GM23248 (cell line): ENCODE results near the gene SHC1. TPM values are rescaled to one million over a fixed set of nuclear protein-coding genes. Genes with fewer than 3 reads are reported as not detected.

Experiments used
- DNase-seq: peaks from one replicate; pipeline ENCODE4 v3.0.0-alpha.2; 2015
- H2AFZ ChIP-seq: fragments of 200-600 bp; sonication (generic); 2 replicates; pipeline ENCODE4 v1.6.1; 2016; ENCODE audit warnings: antibody characterized with exemption
- H3F3A ChIP-seq: fragments of 200-600 bp; sonication (generic); 2 replicates; pipeline ENCODE4 v1.6.1; 2016; ENCODE audit warnings: mild to moderate bottlenecking, antibody characterized with exemption, mixed run types; ENCODE audit not compliant: insufficient read depth
- H3K27ac ChIP-seq: fragments of 200-600 bp; sonication (generic); 2 replicates; pipeline ENCODE4 v1.5.1; 2016; ENCODE audit warnings: mild to moderate bottlenecking
- H3K27me3 ChIP-seq: fragments of 200-600 bp; sonication (generic); replicated peaks from 2 replicates; pipeline ENCODE4 v1.6.1; 2016; ENCODE audit warnings: mild to moderate bottlenecking; ENCODE audit not compliant: insufficient read depth
- H3K36me3 ChIP-seq: fragments of 200-600 bp; sonication (generic); 2 replicates; pipeline ENCODE4 v1.6.1; 2016; ENCODE audit warnings: low read depth, mild to moderate bottlenecking
- H3K4me1 ChIP-seq: fragments of 200-600 bp; sonication (generic); 2 replicates; pipeline ENCODE4 v1.6.1; 2016; ENCODE audit warnings: mild to moderate bottlenecking; ENCODE audit not compliant: insufficient read depth
- H3K4me2 ChIP-seq: fragments of 200-600 bp; sonication (generic); one replicate; pipeline ENCODE4 v1.6.1; 2016; ENCODE audit warnings: mild to moderate bottlenecking; ENCODE audit not compliant: unreplicated experiment
- H3K4me3 ChIP-seq: fragments of 200-600 bp; sonication (generic); 2 replicates; pipeline ENCODE4 v1.5.1; 2016; ENCODE audit warnings: mild to moderate bottlenecking
- H3K79me2 ChIP-seq: fragments of 200-600 bp; sonication (generic); 2 replicates; pipeline ENCODE4 v1.6.1; 2016; ENCODE audit warnings: mild to moderate bottlenecking; ENCODE audit not compliant: insufficient read depth
- H3K9ac ChIP-seq: fragments of 200-600 bp; sonication (generic); 2 replicates; pipeline ENCODE4 v1.6.1; 2016; ENCODE audit warnings: mild to moderate bottlenecking
- H3K9me2 ChIP-seq: fragments of 200-600 bp; sonication (generic); 2 replicates; pipeline ENCODE4 v1.6.1; 2016; ENCODE audit warnings: mixed run types, mild to moderate bottlenecking, moderate library complexity; ENCODE audit not compliant: insufficient read depth
- H3K9me3 ChIP-seq: fragments of 200-600 bp; sonication (generic); one replicate; pipeline ENCODE4 v1.6.1; 2017; ENCODE audit warnings: low read depth
- H4K20me1 ChIP-seq: fragments of 200-600 bp; sonication (generic); 2 replicates; pipeline ENCODE4 v1.6.0; 2016; ENCODE audit not compliant: insufficient read depth
- EZH2 ChIP-seq: fragments of 200-600 bp; sonication (generic); IDR thresholded peaks from 2 replicates; pipeline ENCODE4 v1.6.1; 2018; ENCODE audit warnings: antibody characterized with exemption, mild to moderate bottlenecking; ENCODE audit not compliant: insufficient read depth, poor library complexity, severe bottlenecking
- EZH2phosphoT487 ChIP-seq: fragments of 200-600 bp; sonication (generic); IDR thresholded peaks from 2 replicates; pipeline ENCODE4 v1.6.1; 2018; ENCODE audit warnings: antibody characterized with exemption, moderate library complexity, mild to moderate bottlenecking, low read depth; ENCODE audit not compliant: insufficient read depth
- WGBS, 2 experiments: methylation state at CpG; one replicate each; pipeline ENCODE4 v1.1.6; 2015 to 2017; ENCODE audit warnings: low lambda C conversion rate in 2 of 2, low coverage in 1 of 2; ENCODE audit errors: missing lambda C conversion rate in 2 of 2; 5-methylcytosine and 5-hydroxymethylcytosine counted together
- in situ Hi-C: fragments of 300-500 bp; cut with MboI; formaldehyde crosslinking; loops from 2 replicates; pipeline ENCODE4 v1.15.0; 2020
- microRNA-seq: library from miRNA; unstranded; fragments of <30 nt; microRNA quantifications from one replicate; pipeline ENCODE4, GENCODE V29; 2016; ENCODE audit warnings: borderline number of aligned reads
- polyA plus RNA-seq: library from polyadenylated mRNA; unstranded; fragments of >200 nt; fragmentation: Nextera tagmentation; extraction: Ambion mirVana; gene quantifications from 2 replicates; pipeline ENCODE4 v1.2.1, GENCODE V29; 2016
- small RNA-seq: library from RNA; depleted of rRNA; stranded (forward); fragments of <200 nt; gene quantifications from one replicate; pipeline ENCODE3, GENCODE V24; 2014; ENCODE audit warnings: low read depth, low replicate concordance
- total RNA-seq: library from RNA; depleted of rRNA; stranded (reverse); fragments of >200 nt; shearing (Covaris generic); gene quantifications from 2 replicates; pipeline ENCODE4 v1.2.3, GENCODE V29; 2014; rRNA removed

The SHC1 gene
- total and polyA plus RNA-seq, 2 experiments from 2014 or later, result 278 to 319 TPM

GRCh38 chr1:154912755-154913154 is 57.8 kb downstream of the SHC1 start:
- Histone ChIP-seq H3K4me1 (no peaks in the 10 kb centered on the region), H3K36me3 (no peaks in the 10 kb centered on the region), H3K4me2 (no peak overlapping the region), H3K27ac (no peak overlapping the region), H3K79me2 (no peaks in the 10 kb centered on the region), H3K9ac (no peak overlapping the region), H3K9me2 (no peaks in the 10 kb centered on the region), H3K9me3 (no peaks in the 10 kb centered on the region), H3K27me3 (no peaks in the 10 kb centered on the region), H3K4me3 (no peak overlapping the region), H2AFZ (no peak overlapping the region), H3F3A (no peaks in the 10 kb centered on the region), H4K20me1 (no peaks in the 10 kb centered on the region)
- no peak for DNase-seq
- WGBS, 2 experiments, result 51 to 60% methylated on average over 2 of the region's 2 CpGs
- TF ChIP-seq EZH2, result no peak
- no peak for TF ChIP-seq EZH2phosphoT487
- in situ Hi-C loops, result no loop called here

Small RNA genes lying within 50 kb of the gene (microRNA-seq; reads per million reads assigned to microRNA genes)
- not detected for gene MIR4258

Small RNA genes lying within 50 kb of the gene (small RNA-seq; reads per million reads assigned to genes)
- gene MIR4258, result not detected
- gene RF00017, result not detected

Other genes with a start within 250 kb of the SHC1 start
- not detected in 2 replicates for gene KCNN3, start 100.5 kb downstream of the SHC1 start, total RNA-seq
- not detected in 2 replicates for gene KCNN3, start 100.5 kb downstream of the SHC1 start, polyA plus RNA-seq
- 2.1 and 6.4 TPM in 2 replicates for gene PMVK, start 34.0 kb downstream of the SHC1 start, total RNA-seq
- 36.6 and 40.2 TPM in 2 replicates for gene PMVK, start 34.0 kb downstream of the SHC1 start, polyA plus RNA-seq
- gene PBXIP1, start 14.6 kb downstream of the SHC1 start, total RNA-seq, result 70.4 and 72.2 TPM in 2 replicates
- gene PBXIP1, start 14.6 kb downstream of the SHC1 start, polyA plus RNA-seq, result 25.9 and 26.4 TPM in 2 replicates
- 13.2 and 14.9 TPM in 2 replicates for gene PYGO2, start 9.0 kb downstream of the SHC1 start, total RNA-seq
- gene PYGO2, start 9.0 kb downstream of the SHC1 start, polyA plus RNA-seq, result 14.7 and 15.4 TPM in 2 replicates
- gene CKS1B, start 3.9 kb upstream of the SHC1 start, total RNA-seq, result 45.6 and 50.3 TPM in 2 replicates
- gene CKS1B, start 3.9 kb upstream of the SHC1 start, polyA plus RNA-seq, result 113 and 119 TPM in 2 replicates
- 15.6 and 21.3 TPM in 2 replicates for gene FLAD1, start 12.6 kb upstream of the SHC1 start, total RNA-seq
- gene FLAD1, start 12.6 kb upstream of the SHC1 start, polyA plus RNA-seq, result 26.4 and 30.2 TPM in 2 replicates
- not detected in 2 replicates for gene LENEP, start 22.8 kb upstream of the SHC1 start, total RNA-seq
- not detected in 2 replicates for gene LENEP, start 22.8 kb upstream of the SHC1 start, polyA plus RNA-seq
- gene ZBTB7B, start 32.1 kb upstream of the SHC1 start, total RNA-seq, result 16.8 and 27.0 TPM in 2 replicates
- gene ZBTB7B, start 32.1 kb upstream of the SHC1 start, polyA plus RNA-seq, result 2.3 and 2.9 TPM in 2 replicates
- gene DCST2, start 63.0 kb upstream of the SHC1 start, total RNA-seq, result not detected in 2 replicates
- gene DCST2, start 63.0 kb upstream of the SHC1 start, polyA plus RNA-seq, result 0.14 and 0.16 TPM in 2 replicates
- not detected in 2 replicates for gene DCST1, start 63.1 kb upstream of the SHC1 start, total RNA-seq
- gene DCST1, start 63.1 kb upstream of the SHC1 start, polyA plus RNA-seq, result not detected in 2 replicates
- gene ADAM15, start 80.6 kb upstream of the SHC1 start, total RNA-seq, result 85.6 and 109 TPM in 2 replicates
- gene ADAM15, start 80.6 kb upstream of the SHC1 start, polyA plus RNA-seq, result 73.0 and 80.4 TPM in 2 replicates
- 2.4 and 5.5 TPM in 2 replicates for gene EFNA4, start 93.0 kb upstream of the SHC1 start, total RNA-seq
- gene EFNA4, start 93.0 kb upstream of the SHC1 start, polyA plus RNA-seq, result 4.4 and 4.6 TPM in 2 replicates
- gene EFNA3, start 108.1 kb upstream of the SHC1 start, total RNA-seq, result 1.4 and 3.0 TPM in 2 replicates
- gene EFNA3, start 108.1 kb upstream of the SHC1 start, polyA plus RNA-seq, result 2.5 and 2.7 TPM in 2 replicates
- gene EFNA1, start 157.1 kb upstream of the SHC1 start, total RNA-seq, result not detected in 2 replicates
- not detected in 2 replicates for gene EFNA1, start 157.1 kb upstream of the SHC1 start, polyA plus RNA-seq
- 33.4 and 34.1 TPM in 2 replicates for gene SLC50A1, start 165.1 kb upstream of the SHC1 start, total RNA-seq
- 55.1 and 58.3 TPM in 2 replicates for gene SLC50A1, start 165.1 kb upstream of the SHC1 start, polyA plus RNA-seq
- gene DPM3, start 169.8 kb upstream of the SHC1 start, total RNA-seq, result 21.8 and 50.7 TPM in 2 replicates
- gene DPM3, start 169.8 kb upstream of the SHC1 start, polyA plus RNA-seq, result 75.3 and 82.3 TPM in 2 replicates
- 92.7 and 189 TPM in 2 replicates for gene KRTCAP2, start 202.6 kb upstream of the SHC1 start, total RNA-seq
- gene KRTCAP2, start 202.6 kb upstream of the SHC1 start, polyA plus RNA-seq, result 480 and 484 TPM in 2 replicates
- 3.4 TPM in 2 replicates for gene TRIM46, start 203.1 kb upstream of the SHC1 start, total RNA-seq
- 1.6 and 2.1 TPM in 2 replicates for gene TRIM46, start 203.1 kb upstream of the SHC1 start, polyA plus RNA-seq
- gene THBS3, start 237.2 kb upstream of the SHC1 start, total RNA-seq, result 20.6 and 21.4 TPM in 2 replicates
- 14.9 and 16.6 TPM in 2 replicates for gene THBS3, start 237.2 kb upstream of the SHC1 start, polyA plus RNA-seq
- gene MTX1, start 237.9 kb upstream of the SHC1 start, total RNA-seq, result 39.6 and 61.4 TPM in 2 replicates
- gene MTX1, start 237.9 kb upstream of the SHC1 start, polyA plus RNA-seq, result 69.2 and 78.6 TPM in 2 replicates